Measurements from ENCODE around the gene MOB3C. TPM values are rescaled to one million over a fixed set of nuclear protein-coding genes. Genes with fewer than 3 reads are reported as not detected.

Gene MOB3C
- total RNA-seq, 2 experiments from 2014 or later = 6.3 to 8.7 TPM

DNA sequence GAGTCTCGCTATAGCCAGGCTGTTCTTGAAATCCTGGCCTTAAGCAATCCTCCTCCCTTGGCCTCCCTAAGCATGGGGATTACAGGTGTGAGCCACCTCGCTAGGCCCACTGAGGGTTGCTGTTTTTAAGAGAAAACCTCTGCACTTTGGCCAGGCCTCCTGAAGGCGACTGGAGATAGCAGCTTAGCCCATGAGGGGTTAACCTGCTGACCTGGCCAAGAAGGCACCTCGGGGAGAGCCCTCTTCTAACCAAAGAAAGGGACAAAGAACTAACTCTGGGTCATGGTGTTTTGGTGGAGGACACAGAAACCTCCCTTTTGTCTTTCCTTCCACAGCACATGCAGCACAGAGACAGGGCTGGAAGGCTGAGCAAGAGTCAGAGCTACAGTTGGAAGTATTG is 47.5 kb downstream of the MOB3C start:
- H3K4me1 Mint-ChIP-seq (ENCODE audit: low read depth) = no peaks in the 10 kb centered on the region
- no peak for ATAC-seq
- no peak for DNase-seq
- ChIA-PET POLR2A (no interaction called here), CTCF (interaction anchor here (0.7 to 0.8 kb wide), 2 partner anchors 42 to 92 kb away, joined by 3 read pairs; no protein-coding TSS in a partner anchor)
- H3K36me3 Mint-ChIP-seq (ENCODE audit: low read depth) = peaks cover 10% of the 10 kb centered on the region
- no peaks in the 10 kb centered on the region for H3K27me3 Mint-ChIP-seq
- H3K27ac Mint-ChIP-seq = no peak overlapping the region
- TF ChIP-seq, protein P1, sequence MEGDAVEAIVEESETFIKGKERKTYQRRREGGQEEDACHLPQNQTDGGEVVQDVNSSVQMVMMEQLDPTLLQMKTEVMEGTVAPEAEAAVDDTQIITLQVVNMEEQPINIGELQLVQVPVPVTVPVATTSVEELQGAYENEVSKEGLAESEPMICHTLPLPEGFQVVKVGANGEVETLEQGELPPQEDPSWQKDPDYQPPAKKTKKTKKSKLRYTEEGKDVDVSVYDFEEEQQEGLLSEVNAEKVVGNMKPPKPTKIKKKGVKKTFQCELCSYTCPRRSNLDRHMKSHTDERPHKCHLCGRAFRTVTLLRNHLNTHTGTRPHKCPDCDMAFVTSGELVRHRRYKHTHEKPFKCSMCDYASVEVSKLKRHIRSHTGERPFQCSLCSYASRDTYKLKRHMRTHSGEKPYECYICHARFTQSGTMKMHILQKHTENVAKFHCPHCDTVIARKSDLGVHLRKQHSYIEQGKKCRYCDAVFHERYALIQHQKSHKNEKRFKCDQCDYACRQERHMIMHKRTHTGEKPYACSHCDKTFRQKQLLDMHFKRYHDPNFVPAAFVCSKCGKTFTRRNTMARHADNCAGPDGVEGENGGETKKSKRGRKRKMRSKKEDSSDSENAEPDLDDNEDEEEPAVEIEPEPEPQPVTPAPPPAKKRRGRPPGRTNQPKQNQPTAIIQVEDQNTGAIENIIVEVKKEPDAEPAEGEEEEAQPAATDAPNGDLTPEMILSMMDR (IDR thresholded peaks at IDR 0.05) = no peak
- no peaks in the 10 kb centered on the region for H3K9me3 Mint-ChIP-seq
- intact Hi-C loops (cut with micrococcal nuclease) = no loop called here
- H3K4me3 Mint-ChIP-seq = no peak overlapping the region

DNA sequence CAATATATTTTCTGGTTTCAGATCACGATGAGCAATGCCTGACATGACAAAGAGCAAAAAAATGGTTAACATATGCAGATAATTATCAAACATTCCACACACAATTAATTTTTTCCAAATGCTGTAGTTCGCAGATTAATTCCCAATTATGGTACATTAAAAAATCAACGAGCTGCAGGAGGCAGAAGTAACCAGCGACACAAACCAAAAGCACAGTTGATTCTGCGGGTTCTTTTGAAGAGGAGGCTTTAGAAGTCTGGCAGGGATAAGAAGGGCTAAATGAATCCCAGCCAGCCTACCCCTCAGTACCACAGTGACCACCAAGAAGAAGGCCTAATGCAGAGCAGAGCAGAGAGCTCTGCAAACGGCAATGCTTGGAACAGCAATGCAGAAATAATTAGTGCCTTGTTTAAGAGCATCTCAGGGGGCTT is 48.1 kb downstream of the MOB3C start:
- DNase-seq (no peak), ATAC-seq (no peak)
- no peaks in the 10 kb centered on the region for H3K27me3 Mint-ChIP-seq
- TF ChIP-seq, protein P1 (IDR thresholded peaks at IDR 0.05) = no peak
- no peak overlapping the region for H3K27ac Mint-ChIP-seq
- CTCF ChIA-PET = no interaction called here
- intact Hi-C loops (cut with micrococcal nuclease) = no loop called here
- POLR2A ChIA-PET = no interaction called here
- no peaks in the 10 kb centered on the region for H3K9me3 Mint-ChIP-seq
- H3K4me3 Mint-ChIP-seq = no peak overlapping the region
- H3K4me1 Mint-ChIP-seq (ENCODE audit: low read depth) = no peaks in the 10 kb centered on the region
- H3K36me3 Mint-ChIP-seq (ENCODE audit: low read depth) = peaks cover 10% of the 10 kb centered on the region

DNA sequence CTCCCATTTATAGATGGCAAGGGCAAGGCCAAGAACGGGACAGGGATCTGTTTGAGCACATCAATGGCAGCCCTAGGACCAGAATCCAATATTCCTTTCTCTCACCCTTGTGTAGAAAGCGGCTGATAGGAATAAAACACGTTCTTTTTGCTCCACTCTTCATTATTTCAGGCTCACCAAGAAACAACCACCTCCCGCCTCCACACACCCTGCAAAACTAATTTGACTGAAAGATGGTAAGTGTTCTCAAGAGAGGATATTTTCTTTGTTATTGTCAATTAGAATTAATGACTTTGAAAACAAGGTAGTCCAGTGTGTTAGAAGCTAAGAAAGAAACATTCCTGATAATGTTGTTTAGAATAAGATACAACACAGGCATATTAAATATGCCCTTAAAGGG is 53.3 kb downstream of the MOB3C start:
- intact Hi-C loops (cut with micrococcal nuclease) = no loop called here
- no peak for ATAC-seq
- H3K36me3 Mint-ChIP-seq (ENCODE audit: low read depth) = peaks cover 13% of the 10 kb centered on the region
- ChIA-PET CTCF (no interaction called here), POLR2A (no interaction called here)
- H3K27me3 Mint-ChIP-seq = no peaks in the 10 kb centered on the region
- H3K9me3 Mint-ChIP-seq = no peaks in the 10 kb centered on the region
- H3K27ac Mint-ChIP-seq = no peak overlapping the region
- no peak for DNase-seq
- no peak overlapping the region for H3K4me3 Mint-ChIP-seq
- TF ChIP-seq, protein P1 (IDR thresholded peaks at IDR 0.05) = no peak
- H3K4me1 Mint-ChIP-seq (ENCODE audit: low read depth) = no peaks in the 10 kb centered on the region

DNA sequence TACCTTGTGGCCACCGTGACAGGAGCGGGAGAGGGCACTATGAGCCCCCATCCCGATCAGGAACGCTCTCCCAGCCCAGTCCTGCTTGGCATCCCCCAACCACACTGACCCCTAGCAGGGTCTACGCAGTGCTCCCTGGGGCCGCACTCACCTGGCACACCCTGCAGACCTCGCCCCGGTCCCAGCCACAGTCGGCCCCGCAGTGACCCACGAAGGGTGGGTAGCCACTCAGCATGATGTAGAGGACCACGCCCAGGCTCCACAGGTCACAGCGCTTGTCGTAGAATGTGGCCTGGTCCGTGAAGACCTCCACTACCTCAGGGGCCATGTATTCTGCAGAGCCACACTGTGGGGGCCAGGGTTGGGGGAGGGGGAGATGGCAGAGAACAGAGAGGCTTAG is 54.1 kb downstream of the MOB3C start:
- POLR2A ChIA-PET = no interaction called here
- Mint-ChIP-seq H3K4me3 (no peak overlapping the region), H3K36me3 (ENCODE audit: low read depth) (peaks cover 10% of the 10 kb centered on the region), H3K27ac (no peak overlapping the region), H3K9me3 (no peaks in the 10 kb centered on the region), H3K27me3 (no peaks in the 10 kb centered on the region), H3K4me1 (ENCODE audit: low read depth) (no peaks in the 10 kb centered on the region)
- CTCF ChIA-PET = no interaction called here
- no peak for ATAC-seq
- TF ChIP-seq, protein P1 (IDR thresholded peaks at IDR 0.05) = no peak
- DNase-seq = no peak
- intact Hi-C loops (cut with micrococcal nuclease) = no loop called here

DNA sequence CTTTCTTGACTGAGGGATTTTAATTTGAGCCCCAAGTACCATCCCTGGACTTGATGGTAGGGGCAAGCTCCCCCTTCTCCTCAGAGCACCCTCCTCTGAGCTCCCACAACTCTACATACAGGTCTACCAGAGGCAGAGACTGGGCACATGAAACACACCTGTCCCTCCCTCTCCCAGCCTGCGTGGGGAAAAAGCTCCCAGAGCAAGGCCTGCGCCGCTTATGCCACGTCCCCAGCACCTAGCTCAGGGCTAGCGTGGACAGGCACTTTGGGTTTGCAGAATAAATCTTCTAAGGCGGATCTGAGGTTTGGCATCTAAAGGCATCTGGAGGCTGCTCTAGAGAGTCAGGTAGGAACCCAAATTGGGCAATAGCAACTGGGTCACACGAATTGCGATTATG is 57.6 kb downstream of the MOB3C start:
- H3K27me3 Mint-ChIP-seq = no peaks in the 10 kb centered on the region
- H3K36me3 Mint-ChIP-seq (ENCODE audit: low read depth) = peaks cover 3% of the 10 kb centered on the region
- H3K4me1 Mint-ChIP-seq (ENCODE audit: low read depth) = no peaks in the 10 kb centered on the region
- H3K27ac Mint-ChIP-seq = no peak overlapping the region
- TF ChIP-seq, protein P1 (IDR thresholded peaks at IDR 0.05) = no peak
- CTCF ChIA-PET = interaction anchor here (0.9 to 1.2 kb wide), 2 partner anchors 9 to 11 kb away, joined by 3 to 4 read pairs; no protein-coding TSS in a partner anchor
- ATAC-seq = no peak
- no peak for DNase-seq
- intact Hi-C loops (cut with micrococcal nuclease) = no loop called here
- POLR2A ChIA-PET = no interaction called here
- H3K4me3 Mint-ChIP-seq = no peak overlapping the region
- no peaks in the 10 kb centered on the region for H3K9me3 Mint-ChIP-seq
